DMS114 treated with DMSO at 0.1 percent for 48 hours (cell line): Measurements from ENCODE around the gene ETS2.
A peak's percentile ranks its signal among the peaks of the same experiment; 100 is the strongest.

ENCODE experiments used
- DNase-seq: peaks from one replicate; lab custom pipeline; 2025; ENCODE audit not compliant: unreplicated experiment; lab: John Stamatoyannopoulos, UW

ETS2 gene

GRCh38 chr21:38805328-38806152 is at the start of gene ETS2:
Gene ETS2 (plus strand): TSS chr21:38805929. CDS start chr21:38810035, 4,106 bp downstream.
- DNase-seq = peak; percentile 59

GRCh38 chr21:38756746-38757145 is 49.0 kb upstream of the ETS2 start:
- no peak for DNase-seq

- DNase-seq = no peak
Observed at GRCh38 chr21:38758501-38759214, 47.1 kb upstream of the ETS2 start.

GRCh38 chr21:38759413-38759812 is 46.3 kb upstream of the ETS2 start:
- DNase-seq = no peak

- no peak for DNase-seq
Observed at GRCh38 chr21:38760017-38760761, 45.5 kb upstream of the ETS2 start.

- DNase-seq = no peak
Observed at GRCh38 chr21:38760762-38761155, 45.0 kb upstream of the ETS2 start.

GRCh38 chr21:38761531-38761930 is 44.2 kb upstream of the ETS2 start:
- no peak for DNase-seq

DNA sequence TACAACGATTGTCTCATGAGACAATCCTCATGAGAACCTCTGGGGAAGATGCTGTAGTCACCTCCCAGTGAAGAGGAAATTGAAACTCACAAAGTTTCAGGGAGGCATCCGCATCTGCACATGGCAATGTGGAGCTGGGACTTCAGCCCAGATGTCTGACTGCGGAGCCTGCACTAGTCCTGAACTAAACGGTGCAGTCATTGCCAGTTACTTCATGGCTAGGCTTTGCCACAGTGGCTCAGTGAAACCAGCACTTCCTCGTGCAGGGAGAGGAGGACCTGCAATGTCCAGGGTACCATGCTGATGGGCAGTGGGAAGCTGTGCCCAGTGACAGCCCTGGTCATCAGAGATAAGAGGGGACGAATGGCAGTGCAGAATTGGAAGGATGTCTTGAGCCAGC is 40.7 kb upstream of the ETS2 start:
- DNase-seq = no peak

- no peak for DNase-seq
Observed at GRCh38 chr21:38766987-38767722, 38.6 kb upstream of the ETS2 start.

GRCh38 chr21:38768471-38769063 is 37.2 kb upstream of the ETS2 start:
- DNase-seq = no peak

- no peak for DNase-seq
Observed at GRCh38 chr21:38769191-38769780, 36.4 kb upstream of the ETS2 start.

DNA sequence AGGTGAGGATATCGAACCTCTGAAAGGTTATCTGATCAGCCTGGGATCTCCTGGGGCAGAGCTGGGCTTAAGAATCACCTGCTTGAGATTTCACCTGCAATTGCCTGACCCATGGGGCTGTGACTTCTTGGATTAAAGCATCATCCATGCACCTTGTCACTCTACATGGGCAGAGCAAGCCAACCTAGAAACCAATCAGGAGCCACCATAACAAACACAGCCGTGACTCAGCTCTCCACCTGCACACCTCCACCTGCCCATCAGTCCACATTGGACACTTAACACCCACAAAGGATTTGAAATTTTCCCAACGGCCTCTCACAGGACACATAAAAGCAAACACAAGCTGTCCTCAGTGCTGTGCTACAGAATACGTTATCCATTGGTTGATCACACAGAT is 35.1 kb upstream of the ETS2 start:
- DNase-seq = no peak

DNA sequence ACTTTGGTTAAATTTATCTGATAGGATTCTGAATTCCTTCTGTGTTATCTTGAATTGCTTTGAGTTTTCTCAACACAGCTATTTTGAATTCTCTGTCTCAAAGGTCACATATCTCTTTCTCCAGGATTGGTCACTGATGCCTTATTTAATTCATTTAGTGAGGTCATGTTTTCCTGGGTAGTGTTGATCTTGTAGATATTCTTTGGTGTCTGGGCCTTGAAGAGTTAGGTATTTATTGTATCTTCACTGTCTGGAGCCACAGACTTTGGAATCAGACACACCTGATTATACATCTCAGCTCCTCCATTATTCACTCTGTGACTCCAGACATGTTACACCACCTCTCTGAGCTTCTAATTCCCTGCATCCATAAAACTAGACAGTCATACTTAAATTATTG is 34.2 kb upstream of the ETS2 start:
- DNase-seq = no peak

- DNase-seq = no peak
Observed at GRCh38 chr21:38772646-38773045, 33.1 kb upstream of the ETS2 start.

- DNase-seq = no peak
Observed at GRCh38 chr21:38773099-38774061, 32.3 kb upstream of the ETS2 start.

GRCh38 chr21:38774152-38774551 is 31.6 kb upstream of the ETS2 start:
- DNase-seq = no peak

- DNase-seq = no peak
Observed at GRCh38 chr21:38774586-38775285, 31.0 kb upstream of the ETS2 start.

- DNase-seq = no peak
Observed at GRCh38 chr21:38775733-38776132, 30.0 kb upstream of the ETS2 start.

DNA sequence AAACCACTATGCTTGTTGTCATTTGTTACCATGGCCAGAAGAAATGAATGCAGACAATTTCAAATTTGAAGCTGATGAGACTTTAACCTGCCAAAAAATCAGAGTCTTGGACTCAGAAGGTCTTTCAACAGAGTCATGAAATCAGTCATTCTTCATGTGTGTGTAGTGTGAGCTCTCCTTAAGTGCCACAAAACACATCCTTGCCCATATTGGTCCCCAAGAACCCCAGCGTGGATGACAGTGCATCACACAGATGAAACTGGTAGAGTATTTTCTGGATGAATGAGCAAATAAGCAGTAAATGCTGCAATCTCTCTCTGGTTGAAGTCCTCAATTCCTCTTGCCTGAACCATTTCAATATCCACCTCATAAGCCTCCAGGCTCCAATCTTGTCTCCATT is 28.7 kb upstream of the ETS2 start:
- DNase-seq = no peak
